Measurements from ENCODE around the gene ZNF366.

Gene ZNF366

DNA sequence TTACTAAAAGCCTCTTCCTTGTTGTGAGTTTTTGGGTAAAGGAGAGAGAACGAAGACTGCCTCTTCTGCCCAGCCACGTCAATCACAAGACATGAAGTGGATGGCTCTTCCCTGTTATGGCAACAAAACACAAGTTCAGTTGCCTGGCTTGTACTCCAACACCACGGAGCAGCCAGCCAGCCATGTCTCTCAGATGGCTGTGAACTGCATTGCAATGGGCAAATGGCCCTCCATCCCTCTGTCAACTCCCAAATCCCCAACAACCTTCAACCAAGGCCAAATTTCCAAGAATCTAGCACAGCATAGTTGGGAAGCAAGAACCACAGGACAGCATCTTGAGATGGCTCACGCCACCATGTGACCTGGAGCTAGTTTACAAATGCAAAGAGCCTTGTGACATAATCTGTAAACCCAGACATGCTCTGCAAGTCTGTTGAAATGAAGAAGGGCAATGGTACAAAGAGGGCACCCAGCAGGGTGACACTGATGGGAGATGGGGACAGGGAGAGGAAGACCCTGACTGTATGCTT, 53.9 kb downstream of the ZNF366 start:
- no peak for DNase-seq
- intact Hi-C loops (cut with DNase I): no loop called here

DNA sequence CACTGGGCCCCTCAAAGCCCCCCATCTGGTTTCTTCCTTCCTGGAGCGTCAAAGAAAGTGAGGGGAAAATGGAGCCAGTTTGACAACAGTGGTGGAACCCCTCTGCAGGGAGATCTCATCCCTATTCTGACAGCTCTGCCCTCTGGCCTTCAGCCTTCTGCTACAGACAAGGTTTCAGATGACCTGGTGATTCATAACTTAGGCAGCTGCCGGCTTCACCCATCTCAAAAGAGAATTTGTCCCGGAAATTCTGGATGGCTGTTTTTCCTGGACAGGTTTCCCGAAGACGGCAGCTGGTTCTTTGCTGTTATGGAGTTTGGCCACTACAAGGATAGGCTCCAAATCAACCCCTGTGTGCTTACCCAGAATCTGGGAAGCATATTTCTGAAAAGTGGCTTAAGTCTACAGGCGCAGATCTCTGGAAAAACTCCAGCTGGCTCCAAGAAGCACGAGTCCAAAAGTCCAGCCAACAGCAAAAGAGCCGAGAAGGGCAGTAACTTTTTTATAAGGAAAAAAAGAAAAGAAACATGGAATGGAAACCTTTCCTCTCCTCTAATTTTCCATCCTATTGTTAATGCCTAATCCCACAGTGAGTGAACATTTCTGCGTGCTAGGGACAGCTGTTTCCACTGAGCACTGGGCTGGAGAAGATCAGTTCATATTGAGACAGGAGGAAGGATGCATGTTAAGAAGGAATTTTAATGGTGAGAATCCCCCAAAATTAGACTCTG, 54.5 kb downstream of the ZNF366 start:
- peak in 3 of 42 donors; percentile 16 to 25 (median 21) for DNase-seq
- intact Hi-C loops (cut with DNase I): no loop called here

DNA sequence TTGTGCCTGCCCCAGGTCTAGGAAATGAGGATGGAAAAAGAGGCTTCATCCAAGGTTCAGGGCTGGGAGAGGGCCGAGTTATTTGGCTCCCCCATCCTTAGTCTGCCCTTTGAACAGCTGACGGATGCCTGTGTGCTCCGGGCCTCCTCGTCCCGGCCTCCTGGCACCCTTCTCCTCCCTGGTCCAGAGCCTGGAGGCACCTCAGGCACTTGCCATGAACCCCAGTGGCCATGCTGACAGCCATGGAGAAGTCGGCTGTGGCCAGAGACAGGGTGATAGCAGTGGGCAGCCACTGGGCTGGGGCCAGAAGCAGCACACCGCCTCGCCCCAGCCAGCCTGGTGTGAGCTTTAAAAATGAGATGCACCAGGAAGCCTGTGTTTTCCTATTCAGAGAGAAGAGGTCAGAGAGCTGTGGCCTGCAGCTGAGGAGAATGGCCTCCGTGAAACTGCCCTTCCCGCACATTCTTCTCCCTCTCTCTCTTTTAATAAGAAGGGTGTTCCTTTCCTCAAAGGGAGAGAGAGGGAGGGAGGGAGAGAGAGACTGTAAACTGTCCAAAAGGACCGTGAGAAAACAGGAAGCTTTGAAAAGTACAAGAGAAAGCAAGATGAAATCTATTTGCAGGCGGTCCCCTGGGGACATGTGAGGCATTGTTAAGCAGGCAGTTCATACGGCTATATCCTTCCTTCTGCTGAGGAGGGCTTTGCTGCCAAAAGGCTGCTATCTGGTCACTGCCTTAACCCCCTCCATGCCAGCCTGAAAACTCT, 55.3 kb downstream of the ZNF366 start:
- DNase-seq: peak in 1 of 42 donors; percentile 10
- intact Hi-C loops (cut with DNase I): no loop called here

DNA sequence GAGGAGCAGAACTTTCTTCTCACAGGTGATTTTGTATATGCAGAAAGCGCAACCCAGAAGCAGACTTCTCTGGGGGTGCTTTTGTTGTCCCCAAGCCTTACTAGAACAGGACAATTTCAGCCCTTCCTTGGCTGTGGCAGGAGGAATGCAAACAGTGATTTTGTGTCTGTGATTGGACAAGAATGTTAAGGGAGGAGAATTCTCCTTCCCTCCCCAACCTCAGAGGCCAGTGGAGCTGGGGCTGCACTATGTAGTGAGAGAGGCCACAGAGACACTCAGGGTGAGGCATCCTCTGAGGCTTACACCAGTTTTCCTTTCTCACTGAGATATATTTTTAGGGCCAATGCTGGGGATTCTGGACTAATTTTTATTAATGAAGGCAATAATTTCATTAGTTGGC, 58.8 kb downstream of the ZNF366 start:
- DNase-seq: no peak
- intact Hi-C loops (cut with DNase I): no loop called here

DNA sequence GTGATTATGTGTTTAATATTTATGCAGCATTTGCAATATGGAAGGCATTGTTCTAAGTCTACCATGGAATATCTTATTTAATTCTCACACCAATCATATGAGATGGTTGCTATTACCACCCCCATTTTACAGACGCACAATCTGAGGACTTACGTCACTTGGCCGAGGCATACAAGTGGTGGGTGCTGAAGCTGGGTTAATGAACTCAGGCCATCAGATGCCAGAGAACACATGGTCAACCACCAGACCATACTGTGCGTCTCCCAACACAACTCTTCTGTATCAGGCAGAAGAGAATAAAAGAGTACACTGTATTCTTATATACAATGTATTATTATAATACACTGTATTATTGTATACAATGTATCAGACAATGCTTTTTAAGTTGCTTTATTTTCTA, 59.5 kb downstream of the ZNF366 start:
- intact Hi-C loops (cut with DNase I): no loop called here
- DNase-seq: no peak

DNA sequence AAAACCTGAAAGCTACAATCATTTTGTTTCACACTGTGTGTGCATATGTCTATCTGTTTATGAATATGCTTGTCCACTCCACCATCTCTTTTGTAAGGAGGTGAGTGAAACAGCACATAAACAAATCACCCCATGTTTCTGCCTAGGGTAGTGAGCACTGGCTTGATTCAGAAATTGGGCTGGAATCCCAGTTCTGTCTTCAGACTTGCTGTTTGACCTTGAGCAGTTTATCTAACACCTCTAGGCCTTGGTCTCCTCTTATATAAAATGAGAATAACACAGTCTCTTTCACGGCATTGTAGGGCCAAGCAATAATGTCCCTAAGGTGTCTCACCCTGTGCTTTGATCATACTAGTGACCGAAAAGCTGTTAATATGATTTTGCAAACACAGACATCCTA, 61.2 kb downstream of the ZNF366 start:
- no peak for DNase-seq
- intact Hi-C loops (cut with DNase I): no loop called here

DNA sequence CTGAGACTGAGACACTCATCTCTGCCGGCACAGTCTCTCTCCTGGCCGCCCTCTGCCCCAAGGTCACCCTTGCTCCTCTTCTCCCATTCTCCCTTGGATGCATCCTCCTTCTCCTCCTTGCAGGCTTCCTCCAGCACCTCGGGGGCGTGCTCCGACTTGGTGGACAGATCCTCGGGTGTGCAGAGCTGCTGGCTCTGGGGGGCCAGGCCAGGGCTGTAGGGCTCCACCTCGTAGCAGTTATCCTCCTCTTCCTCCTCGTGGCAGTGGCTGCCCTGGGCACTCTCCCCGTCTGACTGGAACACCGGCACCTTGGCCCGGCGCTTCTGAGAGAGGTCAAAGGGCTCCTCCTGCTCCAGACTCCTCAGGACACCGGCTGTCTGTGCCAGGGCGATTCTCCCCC, 63.3 kb downstream of the ZNF366 start:
- intact Hi-C loops (cut with DNase I): no loop called here

DNA sequence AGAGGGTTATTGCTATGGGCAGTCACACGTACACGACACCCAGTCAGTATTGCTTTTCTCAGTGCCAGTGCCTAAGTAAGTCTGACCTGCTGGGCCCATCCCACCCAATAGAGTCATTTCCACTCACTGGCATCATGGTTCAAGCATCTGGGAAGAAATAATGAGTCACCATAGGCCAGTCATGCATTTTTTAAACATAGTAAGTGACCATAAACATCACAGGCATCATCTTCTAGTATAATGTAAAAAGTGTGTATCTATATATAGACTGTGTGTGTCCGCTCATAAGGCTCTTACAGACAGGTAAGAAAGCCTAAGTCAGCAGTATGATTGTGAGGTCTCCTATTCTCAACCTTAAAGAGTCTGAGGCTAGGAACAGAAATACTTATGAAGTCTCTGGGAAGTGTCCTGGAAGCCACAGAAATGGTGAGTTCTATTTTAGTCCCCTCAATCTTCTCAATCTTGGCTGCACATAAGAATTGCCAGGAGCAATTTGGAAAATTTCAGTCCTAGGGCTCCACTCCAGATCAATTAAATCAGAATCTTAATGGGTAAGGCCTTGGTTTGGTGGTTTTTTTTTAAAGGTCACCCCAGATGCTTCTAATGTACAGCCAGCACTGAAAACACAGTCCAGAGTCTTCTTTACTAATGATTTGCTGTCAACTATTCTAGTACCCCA, 65.2 kb downstream of the ZNF366 start:
- intact Hi-C loops (cut with DNase I): no loop called here

More for the DNA sequence above, 63.3 kb downstream of the ZNF366 start:
- no peak for DNase-seq

DNA sequence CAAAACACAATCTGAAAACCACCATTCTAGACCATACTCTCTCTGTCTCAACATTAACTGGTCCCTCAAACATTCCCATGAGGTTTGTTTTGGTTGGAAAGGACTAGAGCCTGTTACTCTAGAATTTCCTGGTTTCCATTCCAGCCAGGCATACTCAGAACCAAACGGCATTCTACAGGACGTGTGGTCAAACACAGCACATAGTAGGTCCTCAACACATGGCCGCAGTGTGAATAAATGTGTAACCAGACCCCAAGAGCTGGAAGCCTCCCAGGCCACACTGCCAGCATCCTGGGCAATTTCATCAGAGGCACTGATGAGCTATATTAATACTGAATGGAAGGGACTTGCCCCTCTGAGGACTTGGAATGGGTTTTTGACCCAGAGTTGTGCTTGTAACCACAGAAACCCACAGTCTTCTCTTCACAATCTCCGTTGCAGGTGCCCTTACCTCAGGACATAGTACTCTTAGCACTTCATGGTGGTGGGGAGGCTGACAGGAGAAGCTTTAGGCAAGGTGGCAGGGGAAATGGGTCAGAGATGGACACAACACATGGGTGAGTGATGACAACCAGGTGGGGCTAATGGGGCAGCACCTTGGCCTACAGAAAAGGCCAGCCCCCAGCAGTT, 66.0 kb downstream of the ZNF366 start:
- intact Hi-C loops (cut with DNase I): no loop called here

More for the DNA sequence above, 65.2 kb downstream of the ZNF366 start:
- no peak for DNase-seq

DNA sequence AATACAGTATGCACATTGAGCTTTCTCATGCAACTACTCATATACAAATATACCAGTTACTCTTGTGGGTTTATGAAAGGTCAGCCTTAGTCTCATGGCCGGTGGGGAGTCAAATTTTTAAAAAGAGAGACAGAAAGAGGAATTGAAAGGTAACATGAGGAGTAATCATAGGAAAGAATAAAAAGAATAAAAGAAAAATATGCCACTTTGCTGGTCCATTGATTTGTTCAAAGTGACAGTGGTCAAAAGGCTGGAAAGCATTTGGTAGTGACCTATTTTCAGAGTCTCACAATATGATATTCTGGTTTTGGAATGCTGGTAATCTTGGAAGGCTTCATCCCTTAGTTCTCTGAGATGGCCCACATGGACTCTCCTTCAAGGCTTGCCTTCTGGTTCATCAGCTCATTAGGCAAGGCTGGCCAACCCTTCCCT, 67.0 kb downstream of the ZNF366 start:
- DNase-seq: no peak
- intact Hi-C loops (cut with DNase I): no loop called here

More for the DNA sequence above, 66.0 kb downstream of the ZNF366 start:
- DNase-seq: no peak

DNA sequence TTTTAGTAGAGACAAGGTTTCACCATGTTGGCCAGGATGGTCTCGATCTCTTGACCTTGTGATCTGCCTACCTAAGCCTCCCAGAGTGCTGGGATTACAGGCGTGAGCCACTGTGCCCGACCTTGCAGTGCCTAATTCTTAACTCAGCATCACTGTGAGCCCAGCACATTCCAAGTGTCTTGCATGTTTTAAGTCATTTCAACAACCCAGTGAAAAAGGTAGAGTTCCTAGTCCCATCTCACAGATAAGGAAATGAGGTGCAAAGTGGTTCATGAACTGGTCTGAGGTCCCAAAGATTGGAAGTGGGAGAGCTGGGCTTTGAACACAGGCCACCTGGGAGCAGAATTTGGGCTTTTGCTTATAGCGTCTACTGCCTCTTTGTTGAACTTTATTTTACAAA, 68.0 kb downstream of the ZNF366 start:
- no peak for DNase-seq
- intact Hi-C loops (cut with DNase I): no loop called here

DNA sequence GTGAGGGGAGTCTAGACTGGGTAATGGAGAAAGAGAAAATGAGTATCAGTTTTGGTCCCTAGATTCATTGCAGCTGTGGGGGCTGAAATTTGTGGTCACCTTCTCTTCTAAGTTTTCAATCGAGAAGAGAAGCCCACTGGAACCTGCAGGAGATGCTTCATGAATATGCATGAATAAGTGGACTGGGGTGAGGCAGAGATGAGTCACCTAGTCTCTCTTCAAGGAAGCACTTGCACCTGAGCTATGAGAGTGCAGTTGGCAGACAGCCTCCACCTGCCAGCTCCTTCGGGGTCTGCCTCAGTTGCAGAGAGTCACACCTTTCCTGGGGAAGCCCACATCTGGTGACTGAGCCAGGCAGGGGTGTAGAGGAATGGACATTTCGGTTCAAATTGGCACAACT, 69.1 kb downstream of the ZNF366 start:
- intact Hi-C loops (cut with DNase I): no loop called here
- DNase-seq: no peak

DNA sequence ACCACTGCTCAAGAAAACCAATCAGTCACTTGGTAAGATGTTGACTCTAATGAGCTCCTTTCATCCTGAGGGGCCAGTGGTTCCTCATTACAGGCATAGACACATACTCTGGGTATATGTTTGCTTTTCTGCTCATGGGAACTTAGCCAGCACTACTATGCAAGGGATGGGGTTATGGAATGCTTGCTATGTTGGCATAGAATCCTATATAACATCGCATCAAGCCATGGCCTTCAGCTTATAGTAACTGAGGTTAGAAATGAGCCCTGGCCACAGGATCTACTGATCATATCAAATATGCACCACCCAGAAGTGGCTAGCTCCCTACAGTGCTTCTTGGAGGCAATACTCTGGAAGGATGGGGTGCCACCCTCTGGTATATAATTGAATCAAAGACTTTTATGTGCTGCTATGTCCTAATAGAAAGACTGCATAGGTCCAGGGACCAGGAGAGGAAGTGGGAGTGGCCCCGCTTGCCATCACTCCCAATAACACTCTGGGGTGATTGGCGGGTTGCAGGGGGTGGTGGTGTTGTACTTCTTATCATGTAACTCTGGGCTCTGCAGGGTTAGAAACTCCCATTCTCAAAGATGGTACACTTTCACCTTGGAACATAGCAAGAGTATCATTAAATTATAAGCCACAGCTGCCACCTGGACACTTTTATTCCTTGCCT, 70.3 kb downstream of the ZNF366 start:
- intact Hi-C loops (cut with DNase I): no loop called here
- no peak for DNase-seq

DNA sequence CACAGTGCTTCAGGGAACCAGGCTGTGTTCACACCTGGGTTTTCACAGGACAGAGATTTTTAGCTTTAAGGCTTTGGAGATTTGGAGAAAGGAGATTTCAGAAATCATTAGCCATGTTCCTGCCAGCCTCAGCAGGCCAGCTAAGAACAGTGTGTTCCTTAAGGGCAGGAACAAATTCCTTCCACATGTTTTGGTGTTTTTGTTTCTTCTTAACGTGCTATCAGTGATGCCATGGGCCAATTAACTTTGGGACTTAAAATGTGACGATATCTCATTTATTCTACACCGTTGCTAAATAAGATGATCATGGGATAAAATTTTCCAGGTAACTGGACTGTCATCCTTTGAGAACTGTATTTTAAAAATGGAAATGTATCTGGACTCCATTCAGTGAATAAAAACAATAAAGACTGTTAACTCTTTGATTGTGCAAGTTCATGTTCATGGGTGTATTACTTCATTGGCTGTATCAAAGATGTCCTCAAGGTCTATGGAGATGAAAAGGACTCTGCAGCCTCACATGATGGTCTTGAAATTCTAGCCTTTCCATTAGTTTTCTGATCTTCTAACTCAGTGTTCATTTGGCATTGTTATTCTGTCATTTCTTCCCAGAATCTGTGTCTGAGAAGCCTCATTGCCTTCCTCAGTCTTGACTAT, 72.3 kb downstream of the ZNF366 start:
- DNase-seq: no peak
- intact Hi-C loops (cut with DNase I): no loop called here

DNA sequence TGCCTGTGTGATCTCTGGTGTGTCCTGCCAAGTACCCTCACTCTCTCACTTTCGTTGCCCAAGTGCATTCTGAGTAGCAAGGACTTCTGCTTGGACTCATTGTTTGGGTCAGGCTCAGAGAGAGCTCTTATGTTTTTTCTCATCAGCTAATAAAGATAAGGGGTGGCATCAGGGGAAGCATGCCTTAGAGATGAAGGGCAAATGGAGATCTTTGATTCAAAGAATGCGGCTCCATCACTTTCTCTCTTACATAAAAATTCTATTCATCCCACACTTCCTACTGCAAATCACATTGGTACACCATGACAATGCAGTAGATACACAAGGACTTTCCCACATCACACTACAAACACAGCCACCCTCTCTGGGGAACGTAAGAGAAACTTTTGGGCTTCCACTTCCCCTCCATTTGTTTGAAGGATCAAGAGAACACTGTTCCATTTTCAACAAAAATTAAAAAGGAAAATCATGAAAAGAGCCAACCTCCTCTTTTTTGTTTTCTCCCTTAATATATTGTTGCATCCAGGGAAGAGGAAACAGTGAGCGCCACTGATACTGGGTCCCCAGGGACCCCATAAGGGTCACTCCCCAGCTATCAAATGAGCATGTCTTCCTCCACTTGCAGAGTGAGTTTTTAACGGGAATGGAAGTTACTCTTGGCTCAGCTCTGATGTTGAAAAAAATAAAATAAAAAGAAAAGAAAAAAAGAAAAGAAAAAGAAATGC, 73.0 kb downstream of the ZNF366 start:
- no peak for DNase-seq
- intact Hi-C loops (cut with DNase I): no loop called here

DNA sequence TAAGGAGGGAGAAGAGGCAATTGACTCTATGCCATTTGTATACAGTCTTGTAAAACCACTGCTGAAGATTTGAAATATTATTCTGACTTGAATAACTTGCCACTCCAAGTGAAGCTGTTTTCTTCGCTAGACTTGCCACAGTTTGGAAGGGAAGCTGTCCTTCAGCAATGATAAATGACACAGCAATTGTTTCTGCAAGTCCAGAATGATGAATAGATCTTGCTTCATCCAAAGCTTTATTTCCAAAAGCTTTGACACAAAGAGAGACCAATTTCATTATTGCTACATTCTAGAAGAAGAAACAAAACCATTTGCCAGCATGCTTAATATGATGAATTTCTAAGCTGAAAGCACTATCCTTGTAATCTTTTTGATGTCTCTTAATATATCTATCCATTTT, 73.7 kb downstream of the ZNF366 start:
- intact Hi-C loops (cut with DNase I): no loop called here
- no peak for DNase-seq

DNA sequence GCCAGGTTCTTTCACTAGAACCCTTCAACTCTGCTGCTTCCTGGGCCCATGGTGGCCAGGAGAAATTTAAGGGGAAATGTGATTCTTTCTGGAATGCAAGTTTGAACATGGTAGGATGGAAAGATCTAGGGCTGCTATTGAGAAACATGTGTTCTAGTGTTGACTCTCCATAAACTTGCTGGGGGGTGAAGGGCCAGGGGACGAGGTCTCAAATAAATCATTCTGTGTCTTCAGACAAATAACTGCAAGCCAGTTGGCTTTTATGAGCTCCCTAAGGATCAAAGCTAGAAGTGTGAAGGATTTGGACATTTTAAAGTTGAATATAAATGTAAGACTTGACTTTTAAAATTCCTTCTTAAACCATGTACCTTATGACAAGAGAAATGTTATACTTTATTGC, 78.5 kb downstream of the ZNF366 start:
- intact Hi-C loops (cut with DNase I): no loop called here
- DNase-seq: no peak

Data from head of caudate nucleus (tissue), 42 donors.